Right cardiac atrium (tissue), 5 donors: ENCODE data around the gene SYNJ2BP. TPM values are rescaled to one million over a fixed set of nuclear protein-coding genes. Genes with fewer than 3 reads are reported as not detected.
"Not testable (repeated sequence)": the region's sequence is repeated elsewhere in the genome, so short reads cannot be mapped to it uniquely, and the experiment has no call there.

ENCODE experiments used
- ATAC-seq, 2 donors: fragments of 200-7000 bp; cut with Tn5 transposase; one replicate each; pipeline versions ENCODE4 v1.8.0 to v1.9.1; 2020; ENCODE audit warnings: moderate library complexity in 2 of 2, mild to moderate bottlenecking in 1 of 2
- DNase-seq, 3 donors: peaks; one replicate each; pipeline ENCODE4 v3.0.0-alpha.2; 2020
- H3K27ac ChIP-seq: one replicate; pipeline ENCODE4 v1.5.1; 2013; ENCODE audit warnings: mild to moderate bottlenecking, low read length, control low read depth, moderate library complexity
- H3K27me3 ChIP-seq: one replicate; pipeline ENCODE4 v1.6.1; 2013; ENCODE audit not compliant: control insufficient read depth, insufficient read depth
- H3K4me1 ChIP-seq: one replicate; pipeline ENCODE4 v1.6.1; 2013; ENCODE audit warnings: low read length; ENCODE audit not compliant: control insufficient read depth, insufficient read depth
- H3K4me3 ChIP-seq: one replicate; pipeline ENCODE4 v1.5.1; 2013; ENCODE audit warnings: low read length, control low read depth
- H3K9me3 ChIP-seq: one replicate; pipeline ENCODE4 v1.6.1; 2013; ENCODE audit warnings: low read length; ENCODE audit not compliant: control insufficient read depth
- WGBS: extraction: QIAGEN DNeasy Blood & Tissue Kit; methylation state at CpG from one replicate; pipeline ENCODE4 v1.1.7; 2013; 5-methylcytosine and 5-hydroxymethylcytosine counted together
- intact Hi-C, 4 donors: fragments of 100-400 bp; cut with DNase I; formaldehyde crosslinking; loops; one replicate each; pipeline versions ENCODE4 v1.11.0 to v1.14.0; 2022 to 2023
- long read RNA-seq, 4 donors: library from polyadenylated mRNA; unstranded; transcript quantifications; one replicate each; pipeline ENCODE4 v2.0.0, GENCODE V29; 2020 to 2021
- polyA plus RNA-seq: library from polyadenylated mRNA; stranded (reverse); fragments of 200-250 nt; gene quantifications from one replicate; pipeline ENCODE4 v1.2.3, GENCODE V29; 2013
- total RNA-seq, 4 donors: library from RNA; stranded (reverse); fragmentation: NEBNext Ultra II Directional; extraction: Animal tissue kit (Norgen Biotek cat#: 25700); gene quantifications; one replicate each; pipeline ENCODE4 v1.2.1, GENCODE V29; 2021
- donor health status: healthy with polysubstance abuse.
- donor health status: DM: no; HTN: yes; CAD: no.
- donor health status: DM: no; HTN: no; CAD: no.
- donor health status: DM: no; HTN: yes; CAD: no; lungs with severe emphysema.
- donor health status: DM: yes; HTN: yes; CAD: no.

The SYNJ2BP gene, protein sequence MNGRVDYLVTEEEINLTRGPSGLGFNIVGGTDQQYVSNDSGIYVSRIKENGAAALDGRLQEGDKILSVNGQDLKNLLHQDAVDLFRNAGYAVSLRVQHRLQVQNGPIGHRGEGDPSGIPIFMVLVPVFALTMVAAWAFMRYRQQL
- 10 to 100 TPM; 42.7 to 51.6 (median 44.7) TPM for total RNA-seq
- 17.9 TPM for polyA plus RNA-seq
- long read RNA-seq, donor 1, full-length matches to known transcripts = 59 of 69 reads
- long read RNA-seq, donor 1, partial matches to known transcripts = 0 of 69 reads
- long read RNA-seq, donor 1, other reads (novel, unspliced or antisense) = 10 of 69 reads
- long read RNA-seq, donor 2, full-length matches to known transcripts = 11 of 15 reads
- long read RNA-seq, donor 2, partial matches to known transcripts = 0 of 15 reads
- long read RNA-seq, donor 2, other reads (novel, unspliced or antisense) = 4 of 15 reads
- long read RNA-seq, donor 3, full-length matches to known transcripts = 78 of 86 reads
- long read RNA-seq, donor 3, partial matches to known transcripts = 0 of 86 reads
- long read RNA-seq, donor 3, other reads (novel, unspliced or antisense) = 8 of 86 reads
- long read RNA-seq, donor 4, full-length matches to known transcripts = 11 of 14 reads
- long read RNA-seq, donor 4, partial matches to known transcripts = 0 of 14 reads
- long read RNA-seq, donor 4, other reads (novel, unspliced or antisense) = 3 of 14 reads

DNA sequence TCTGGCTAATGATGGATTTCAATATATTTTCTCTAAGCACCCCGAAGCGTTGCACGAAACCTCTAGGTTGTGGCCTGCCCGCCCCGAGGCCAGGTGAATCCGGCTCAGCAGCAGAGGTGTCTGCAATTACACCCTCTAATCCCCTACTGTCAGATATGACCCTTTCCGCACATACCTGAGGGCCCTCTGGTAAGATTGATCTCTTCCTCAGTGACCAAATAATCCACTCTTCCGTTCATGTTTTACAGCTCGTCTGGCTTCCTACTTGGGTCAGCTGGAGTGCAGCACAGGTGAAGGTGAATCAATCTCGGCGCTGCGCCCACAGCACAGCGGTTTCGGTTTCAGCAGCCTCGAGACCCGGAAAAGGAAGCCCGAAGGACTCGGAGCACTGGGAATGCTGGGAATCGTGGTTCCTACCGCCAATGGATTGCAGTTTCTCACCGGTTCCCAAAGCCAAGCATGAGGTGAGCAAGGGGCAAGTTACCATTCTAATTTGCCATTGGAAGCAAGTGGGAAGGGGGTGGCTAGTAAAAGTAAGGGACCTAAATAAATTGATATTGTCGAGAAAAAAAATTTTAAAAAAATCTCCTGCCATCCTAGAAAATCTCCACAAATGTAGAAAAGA lies at the start of gene SYNJ2BP:
Gene SYNJ2BP (minus strand): TSS at position 366 of the 625 bp plus-strand sequence. CDS start 127 bp downstream, at position 239.
- intact Hi-C loops = no loop called here
- WGBS = 1% methylated on average over 22 of the region's 22 CpGs
- Histone ChIP-seq H3K4me3 (peak within 1 kb of the TSS; percentile 100), H3K27me3 (no peaks in the 10 kb centered on the region), H3K4me1 (no peaks in the 10 kb centered on the region), H3K27ac (peak within 1 kb of the TSS; percentile 70), H3K9me3 (no peaks in the 10 kb centered on the region)
- DNase-seq (peak; percentile 69 to 84 (median 83)), ATAC-seq (peak; percentile 93 to 96)

DNA sequence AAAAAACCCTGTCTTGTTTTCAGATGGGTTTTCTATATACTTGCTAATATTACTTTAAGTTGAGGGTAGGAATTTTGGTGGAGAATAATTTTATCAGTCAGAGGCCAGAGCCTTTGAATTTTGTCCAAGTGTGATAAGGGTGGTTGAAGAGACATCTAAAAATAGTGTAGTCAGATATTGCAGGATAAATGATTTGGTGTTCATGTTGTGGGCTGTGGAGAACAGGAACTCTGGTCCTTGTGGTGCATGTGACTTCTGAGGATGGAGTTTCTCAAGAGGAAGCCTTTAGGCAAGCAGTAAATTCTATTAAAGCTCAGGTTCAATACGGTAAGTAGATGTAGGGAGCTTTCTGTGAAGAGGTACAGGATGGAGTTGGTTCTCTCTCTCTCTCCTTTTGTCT lies 37.8 kb upstream of the SYNJ2BP start:
- 26% methylated on average over 1 of the region's 1 CpG for WGBS
- no peak for ATAC-seq
- H3K4me3 ChIP-seq = no peak overlapping the region
- no peaks in the 10 kb centered on the region for H3K4me1 ChIP-seq
- no peak overlapping the region for H3K27ac ChIP-seq
- no peak for DNase-seq
- H3K9me3 ChIP-seq = no peaks in the 10 kb centered on the region
- intact Hi-C loops = no loop called here
- H3K27me3 ChIP-seq = no peaks in the 10 kb centered on the region

DNA sequence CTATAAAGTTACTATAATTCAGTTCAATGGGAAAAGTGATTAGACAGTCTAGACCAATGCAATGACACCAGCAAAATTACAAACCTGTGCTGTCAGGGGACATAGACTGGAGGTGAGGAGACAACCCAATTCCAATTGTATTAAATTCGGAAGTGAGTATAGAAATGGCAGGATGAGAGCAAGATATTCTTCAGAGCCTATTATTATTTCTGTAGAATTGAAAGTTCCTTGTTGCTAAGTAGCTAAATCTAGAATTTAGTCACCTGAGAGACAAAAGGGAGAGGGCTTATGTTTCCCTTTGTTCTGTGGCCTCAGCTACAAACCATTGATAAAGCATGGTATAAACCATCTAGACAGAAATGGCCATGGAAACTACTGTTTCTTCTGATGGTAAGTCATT lies 35.0 kb upstream of the SYNJ2BP start, which contains the start of gene ADAM21:
Gene ADAM21 (plus strand): TSS at position 301 of the 400 bp plus-strand sequence. CDS start 5,326 bp downstream, outside the sequence.
- intact Hi-C loops = no loop called here
- DNase-seq (no peak), ATAC-seq (no peak)
- no peaks in the 10 kb centered on the region for H3K4me1 ChIP-seq
- H3K9me3 ChIP-seq = no peaks in the 10 kb centered on the region
- no peak within 1 kb of the TSS for H3K4me3 ChIP-seq
- 93% methylated on average over 1 of the region's 1 CpG for WGBS
- H3K27ac ChIP-seq = no peak within 1 kb of the TSS
- H3K27me3 ChIP-seq = no peaks in the 10 kb centered on the region

DNA sequence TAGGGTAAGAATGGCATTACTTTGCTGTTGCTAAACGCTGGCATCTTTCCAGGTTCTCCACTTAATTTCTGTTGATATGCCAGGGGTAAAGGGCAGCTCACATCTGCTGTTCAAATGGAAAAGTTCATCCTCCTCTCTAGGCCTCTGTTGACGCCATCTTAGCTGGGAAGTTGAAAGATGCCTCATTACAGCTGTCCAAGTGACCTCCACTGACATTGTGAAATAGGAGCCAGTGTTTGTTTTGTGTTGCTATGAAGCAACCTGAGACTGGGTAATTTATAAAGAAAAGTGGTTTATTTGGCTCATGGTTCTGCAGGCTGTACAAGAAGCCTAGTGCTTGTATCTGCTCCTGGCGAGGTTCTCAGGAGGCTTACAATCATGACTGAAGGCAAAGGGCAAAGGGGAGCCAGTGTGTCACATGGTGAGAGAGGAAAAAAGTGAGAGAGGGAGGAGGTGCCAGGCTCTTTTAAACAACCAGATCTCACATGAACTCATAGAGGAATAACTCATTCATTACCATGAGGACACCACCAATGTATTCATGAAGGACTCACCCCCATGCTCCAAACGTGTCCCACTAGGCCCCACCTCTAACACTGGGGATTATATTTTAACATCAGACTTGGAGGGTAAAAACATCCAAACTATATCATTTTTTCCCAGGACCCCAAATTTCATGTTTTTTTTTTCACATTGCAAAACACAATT lies 31.9 kb upstream of the SYNJ2BP start:
- ATAC-seq = no peak
- DNase-seq = no peak
- H3K27me3 ChIP-seq = no peaks in the 10 kb centered on the region
- 66% methylated on average over 4 of the region's 4 CpGs for WGBS
- H3K4me3 ChIP-seq = no peak overlapping the region
- intact Hi-C loops = no loop called here
- H3K4me1 ChIP-seq = no peaks in the 10 kb centered on the region
- no peaks in the 10 kb centered on the region for H3K9me3 ChIP-seq
- H3K27ac ChIP-seq = no peak overlapping the region

DNA sequence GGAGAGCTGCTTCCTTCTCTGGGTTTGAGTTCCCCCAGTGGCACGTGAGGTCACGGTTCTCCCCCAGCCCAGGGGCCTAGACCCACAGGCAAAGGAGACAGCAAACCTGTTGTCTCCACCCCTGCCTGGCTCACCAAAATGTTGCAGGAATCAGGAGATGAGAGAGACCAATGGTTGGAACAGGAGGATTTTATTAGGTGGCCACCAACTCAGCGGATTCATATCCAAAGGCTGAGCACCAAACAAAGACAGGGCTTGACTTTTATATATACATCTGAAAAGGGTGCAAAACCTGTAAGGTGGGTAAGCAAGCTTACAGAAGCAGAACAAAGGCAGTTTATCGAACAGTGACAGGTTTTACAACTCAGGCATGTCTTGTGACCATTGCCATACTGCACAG lies 25.9 kb upstream of the SYNJ2BP start:
- ATAC-seq (no peak), DNase-seq (no peak)
- 87% methylated on average over 4 of the region's 4 CpGs for WGBS
- Histone ChIP-seq H3K4me1 (no peaks in the 10 kb centered on the region), H3K9me3 (no peaks in the 10 kb centered on the region), H3K4me3 (no peak overlapping the region), H3K27ac (no peak overlapping the region), H3K27me3 (no peaks in the 10 kb centered on the region)
- intact Hi-C loops = no loop called here

DNA sequence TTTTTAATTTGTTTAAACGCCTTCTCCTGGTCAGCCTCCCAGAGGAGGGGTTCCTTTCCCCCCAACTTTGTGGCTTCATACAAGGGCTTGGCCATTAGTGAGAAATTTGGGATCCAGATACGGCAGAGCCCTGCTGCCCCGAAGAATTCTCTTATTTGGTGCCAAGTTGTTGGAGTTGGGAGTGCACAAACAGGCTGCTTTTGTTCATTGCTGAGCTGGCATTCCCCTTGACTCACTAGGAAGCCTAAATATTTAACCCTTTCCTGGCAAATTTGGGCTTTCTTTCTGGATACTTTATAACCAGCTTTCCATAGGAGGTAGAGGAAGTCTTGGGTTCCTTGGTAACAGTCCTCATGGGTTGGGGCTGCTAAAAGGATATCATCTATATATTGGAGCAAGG lies 24.8 kb upstream of the SYNJ2BP start:
- intact Hi-C loops = no loop called here
- DNase-seq = no peak
- WGBS = 80% methylated on average over 3 of the region's 3 CpGs

DNA sequence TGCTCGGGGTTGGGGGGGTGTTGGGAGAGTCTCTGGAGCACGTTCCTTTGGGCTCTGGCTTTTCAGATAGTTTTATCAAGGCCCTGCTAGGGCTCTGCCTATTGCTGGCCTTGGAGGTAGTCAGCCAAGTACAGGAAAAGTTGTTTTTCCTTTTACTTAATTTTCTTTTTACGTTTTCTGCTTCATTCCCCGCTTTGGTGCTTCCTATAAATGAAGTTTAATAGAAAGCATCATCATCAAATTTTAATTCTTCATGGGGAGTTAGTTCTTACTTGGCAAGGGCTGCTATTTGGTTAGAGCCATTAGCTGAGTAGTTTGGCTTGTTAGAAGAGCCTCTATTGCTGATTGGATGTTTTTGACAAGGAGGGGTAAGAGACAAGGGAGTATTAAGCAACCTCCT lies 20.0 kb upstream of the SYNJ2BP start:
- intact Hi-C loops = no loop called here
- ATAC-seq (no peak), DNase-seq (no peak)
- Histone ChIP-seq H3K27ac (no peak overlapping the region), H3K4me1 (no peaks in the 10 kb centered on the region), H3K4me3 (no peak overlapping the region), H3K9me3 (peaks cover 2% of the 10 kb centered on the region), H3K27me3 (no peaks in the 10 kb centered on the region)
- WGBS = 37% methylated on average over 4 of the region's 4 CpGs

More for the DNA sequence above, 24.8 kb upstream of the SYNJ2BP start:
- Histone ChIP-seq H3K27me3 (no peaks in the 10 kb centered on the region), H3K4me1 (no peaks in the 10 kb centered on the region), H3K4me3 (no peak overlapping the region), H3K27ac (no peak overlapping the region), H3K9me3 (no peaks in the 10 kb centered on the region)
- no peak for ATAC-seq

DNA sequence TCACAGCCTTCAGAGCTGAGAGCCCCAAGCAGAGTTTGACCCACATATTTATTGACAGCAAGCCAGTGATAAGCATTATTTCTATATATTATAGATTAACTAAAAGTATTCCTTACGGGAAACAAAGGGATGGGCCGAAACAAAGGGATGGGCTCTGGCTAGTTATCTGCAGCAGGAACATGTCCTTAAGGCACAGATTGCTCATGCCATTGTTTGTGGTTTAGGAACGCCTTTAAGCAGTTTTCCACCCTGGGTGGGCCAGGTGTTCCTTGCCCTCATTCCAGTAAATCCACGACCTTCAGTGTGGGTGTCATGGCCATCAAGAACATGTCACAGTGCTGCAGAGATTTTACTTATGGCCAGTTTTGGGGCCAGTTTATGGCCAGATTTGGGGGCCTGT lies 9.7 kb upstream of the SYNJ2BP start:
- H3K4me3 ChIP-seq, DNase-seq, intact Hi-C loops, H3K9me3 ChIP-seq, ATAC-seq, H3K27me3 ChIP-seq, H3K4me1 ChIP-seq, H3K27ac ChIP-seq: not testable (repeated sequence)
- WGBS = 78% methylated on average over 4 of the region's 4 CpGs

DNA sequence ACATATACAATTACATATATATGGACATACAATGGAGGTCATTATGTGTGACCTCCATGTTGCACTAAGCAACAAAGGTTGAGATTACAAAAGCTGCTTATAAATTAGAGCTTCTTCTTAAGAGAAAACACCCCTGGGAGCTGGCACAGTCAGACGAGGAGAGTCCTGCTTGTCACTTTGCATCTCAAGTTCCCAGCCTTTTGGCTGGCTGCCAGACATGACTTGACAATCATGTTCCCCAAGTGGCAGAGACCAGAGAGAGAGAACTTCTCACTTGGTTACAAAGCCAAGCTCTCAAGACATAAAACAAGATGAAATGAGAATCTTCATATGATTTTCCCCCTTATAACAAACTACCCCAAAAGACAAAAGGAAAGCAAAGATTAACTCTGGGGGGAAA lies 8.5 kb upstream of the SYNJ2BP start:
- H3K4me1 ChIP-seq = no peaks in the 10 kb centered on the region
- WGBS = 3% methylated on average over 1 of the region's 1 CpG
- ATAC-seq (no peak), DNase-seq (peak in 1 of 3 donors; percentile 40)
- no peak overlapping the region for H3K27ac ChIP-seq
- H3K9me3 ChIP-seq = no peaks in the 10 kb centered on the region
- H3K27me3 ChIP-seq = no peaks in the 10 kb centered on the region
- intact Hi-C loops = no loop called here
- H3K4me3 ChIP-seq = no peak overlapping the region

DNA sequence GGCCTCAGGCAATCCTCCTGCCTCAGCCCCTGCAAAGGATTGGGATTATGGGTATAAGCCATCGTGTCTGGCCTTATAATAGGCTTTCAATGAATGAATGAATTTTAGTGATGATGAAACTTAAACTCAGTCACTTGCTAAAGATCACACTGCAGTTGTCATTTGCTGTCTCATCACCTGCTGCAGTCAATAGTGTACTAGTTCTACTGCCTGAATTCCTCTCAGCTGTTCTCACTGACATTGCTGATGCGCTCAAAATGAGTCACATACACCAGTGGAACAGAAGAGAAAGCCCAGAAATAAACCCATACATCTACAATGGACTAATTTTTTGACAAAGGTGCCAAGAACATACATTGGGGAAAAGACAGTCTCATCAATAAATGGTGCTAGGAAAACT lies 5.6 kb upstream of the SYNJ2BP start:
- H3K27ac ChIP-seq = no peak overlapping the region
- ATAC-seq (no peak), DNase-seq (no peak)
- WGBS = 92% methylated on average over 2 of the region's 2 CpGs
- H3K4me3 ChIP-seq = no peak overlapping the region
- no peaks in the 10 kb centered on the region for H3K27me3 ChIP-seq
- H3K9me3 ChIP-seq = no peaks in the 10 kb centered on the region
- no peaks in the 10 kb centered on the region for H3K4me1 ChIP-seq
- intact Hi-C loops = no loop called here
